Prostate gland (tissue), 2 donors: ENCODE results near the gene KCNJ15.

Experiments used
- CTCF ChIP-seq, 4 experiments: fragments of 200-600 bp in 2 of 4; fragments of 450-650 bp in 2 of 4; sonication (generic) in 2 of 4; IDR thresholded peaks; 1 replicate in 3 of 4; 2 replicates in 1 of 4; pipeline ENCODE4 v1.5.1; 2016 to 2019; ENCODE audit warnings: antibody characterized with exemption in 4 of 4, mild to moderate bottlenecking in 2 of 4, moderate library complexity in 2 of 4
- POLR2AphosphoS5 ChIP-seq: sonication (generic); formaldehyde crosslinking; IDR thresholded peaks from one replicate; pipeline ENCODE4 v1.6.1; 2017; ENCODE audit warnings: antibody characterized with exemption

- TF ChIP-seq CTCF (IDR thresholded peaks at IDR 0.05) = no peak
- no peak for TF ChIP-seq POLR2AphosphoS5
Observed at GRCh38 chr21:38260426-38260825, 3.6 kb downstream of the KCNJ15 start.
